ENCODE measurements around the gene EXOSC7. TPM values are rescaled to one million over a fixed set of nuclear protein-coding genes. Genes with fewer than 3 reads are reported as not detected.

EXOSC7 gene
- total and polyA plus RNA-seq, 10 of the 15 experiments (the other 5 are each of a cell fraction or from before 2014, with no cell fraction given) = 58.0 to 193 (median 82.9) TPM

DNA sequence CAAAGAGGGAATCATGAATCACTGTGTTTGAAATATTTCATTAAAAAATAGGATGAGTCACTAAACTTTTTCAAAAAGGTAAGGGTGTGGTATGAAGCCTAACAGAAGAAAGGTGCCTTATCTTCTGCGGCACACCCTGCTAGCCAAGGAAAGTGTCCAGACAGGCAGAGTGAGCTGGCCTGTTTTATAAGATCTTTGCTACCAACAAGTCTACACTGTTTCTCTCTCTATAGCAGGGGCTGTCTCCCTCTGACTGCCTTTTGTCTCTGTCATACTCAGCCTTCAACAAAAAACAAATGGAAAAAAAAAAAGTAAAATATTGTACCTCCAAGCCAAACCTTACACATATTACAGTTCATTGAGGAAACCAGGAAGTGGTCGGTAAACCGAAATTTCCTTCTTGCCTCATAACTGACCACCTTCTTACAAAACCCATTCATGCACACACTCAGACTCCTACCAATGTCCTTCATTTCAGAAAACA lies 9.2 kb upstream of the EXOSC7 start (continued):
- no peak for TF ChIP-seq ZBTB11 (CRISPR knock-in tag; IDR thresholded peaks at IDR 0.05)
- no peak for TF ChIP-seq RELA (IDR thresholded peaks at IDR 0.05; ENCODE audit: borderline replicate concordance, partially characterized antibody)
- no peak for TF ChIP-seq PAX8 (IDR thresholded peaks at IDR 0.05)
- no peak for TF ChIP-seq RELB (IDR thresholded peaks at IDR 0.05; ENCODE audit: low read depth)
- TF ChIP-seq TARDBP (IDR thresholded peaks at IDR 0.05; ENCODE audit: borderline replicate concordance) = no peak
- TF ChIP-seq STAT3 (IDR thresholded peaks at IDR 0.05; ENCODE audit: low read depth, low read length) = no peak
- no peak for TF ChIP-seq BRCA1 (IDR thresholded peaks at IDR 0.05; ENCODE audit: low read depth, low read length)
- no peak for TF ChIP-seq HDAC2 (IDR thresholded peaks at IDR 0.05)
- TF ChIP-seq KAT2A (conservative IDR thresholded peaks at IDR 0.05; ENCODE audit: control insufficient read depth, low read depth, low read length) = no peak
- peak; percentile 42; the same call in 1 of the 2 replicates for TF ChIP-seq EED (IDR thresholded peaks at IDR 0.05; ENCODE audit: low read depth)
- TF ChIP-seq CHD2 (IDR thresholded peaks at IDR 0.05; ENCODE audit: borderline replicate concordance, low read depth, low read length) = no peak
- no peak for TF ChIP-seq BMI1 (IDR thresholded peaks at IDR 0.05; ENCODE audit: borderline replicate concordance)
- no peak for TF ChIP-seq PRDM15 (CRISPR knock-in tag; IDR thresholded peaks at IDR 0.05)
- no peak for TF ChIP-seq PKNOX1 (IDR thresholded peaks at IDR 0.05)
- no peak for TF ChIP-seq MYC (IDR thresholded peaks at IDR 0.05; ENCODE audit: insufficient read depth, insufficient read length, insufficient replicate concordance, low read length, severe bottlenecking)
- TF ChIP-seq ZNF622 (IDR thresholded peaks at IDR 0.05) = no peak
- no peak for TF ChIP-seq BHLHE40 (IDR thresholded peaks at IDR 0.05; ENCODE audit: borderline replicate concordance in 1 of 2, low read depth in 2 of 2, low read length in 1 of 2)
- TF ChIP-seq SPI1 (IDR thresholded peaks at IDR 0.05; ENCODE audit: borderline replicate concordance, insufficient read depth, low read depth, low read length) = peak; percentile 63; the same call in 1 of the 2 replicates
- no peak for TF ChIP-seq GABPA (IDR thresholded peaks at IDR 0.05; ENCODE audit: low read depth)

All from GM12878 (cell line).